Mesendoderm (in vitro differentiated cells): ENCODE measurements around the gene MPP3.

ENCODE experiments used
- DNase-seq: peaks from one replicate; pipeline ENCODE4 v3.0.0; 2013
- H2AK5ac ChIP-seq: 2 replicates; pipeline ENCODE4 v1.6.1; 2013; ENCODE audit warnings: low read length, inconsistent platforms
- H2BK120ac ChIP-seq: 2 replicates; pipeline ENCODE4 v1.6.1; 2013; ENCODE audit warnings: low read depth, mild to moderate bottlenecking, low read length, moderate library complexity, mixed read lengths
- H2BK15ac ChIP-seq: replicated peaks from 2 replicates; pipeline ENCODE4 v1.6.1; 2013; ENCODE audit warnings: low read depth, mild to moderate bottlenecking, moderate library complexity
- H2BK5ac ChIP-seq: 2 replicates; pipeline ENCODE4 v1.6.1; 2013; ENCODE audit warnings: low read length, inconsistent platforms
- H3K18ac ChIP-seq: 2 replicates; pipeline ENCODE4 v1.6.1; 2013; ENCODE audit warnings: mild to moderate bottlenecking, low read length, mixed read lengths
- H3K23ac ChIP-seq: one replicate; pipeline ENCODE4 v1.6.1; 2013; ENCODE audit warnings: low read length
- H3K27ac ChIP-seq: 2 replicates; pipeline ENCODE4 v1.5.1; 2013; ENCODE audit warnings: low read depth, mild to moderate bottlenecking, inconsistent platforms, low read length, moderate library complexity
- H3K27me3 ChIP-seq: 2 replicates; pipeline ENCODE4 v1.6.1; 2013; ENCODE audit warnings: low read length, control low read depth, mild to moderate bottlenecking, inconsistent platforms; ENCODE audit not compliant: insufficient read depth, poor library complexity
- H3K36me3 ChIP-seq: 2 replicates; pipeline ENCODE4 v1.6.1; 2013; ENCODE audit warnings: low read length, inconsistent platforms; ENCODE audit not compliant: control insufficient read depth, insufficient read depth
- H3K4ac ChIP-seq: one replicate; pipeline ENCODE4 v1.6.1; 2013; ENCODE audit warnings: low read depth, mild to moderate bottlenecking, low read length, moderate library complexity
- H3K4me1 ChIP-seq: 2 replicates; pipeline ENCODE4 v1.6.1; 2013; ENCODE audit warnings: low read depth, low read length, inconsistent platforms; ENCODE audit not compliant: control insufficient read depth
- H3K4me2 ChIP-seq: 2 replicates; pipeline ENCODE4 v1.6.1; 2013; ENCODE audit warnings: low read length
- H3K4me3 ChIP-seq: 2 replicates; pipeline ENCODE4 v1.5.1; 2013; ENCODE audit warnings: mild to moderate bottlenecking, low read length
- H3K56ac ChIP-seq: one replicate; pipeline ENCODE4 v1.6.1; 2013; ENCODE audit warnings: low read length
- H3K79me1 ChIP-seq: 2 replicates; pipeline ENCODE4 v1.6.1; 2013; ENCODE audit warnings: low read length, inconsistent platforms
- H3K79me2 ChIP-seq: 2 replicates; pipeline ENCODE4 v1.6.1; 2013; ENCODE audit warnings: mild to moderate bottlenecking, low read length; ENCODE audit not compliant: control insufficient read depth, insufficient read depth
- H3K9ac ChIP-seq: 2 replicates; pipeline ENCODE4 v1.6.1; 2013; ENCODE audit warnings: low read length, inconsistent platforms
- H4K5ac ChIP-seq: one replicate; pipeline ENCODE4 v1.6.1; 2013; ENCODE audit warnings: low read length
- H4K8ac ChIP-seq: one replicate; pipeline ENCODE4 v1.6.1; 2013; ENCODE audit warnings: low read depth, mild to moderate bottlenecking, control low read depth, low read length, moderate library complexity
- WGBS: extraction: QIAGEN DNeasy Blood & Tissue Kit; methylation state at CpG from one replicate; pipeline ENCODE4 v1.1.7; 2013; ENCODE audit warnings: low lambda C conversion rate, missing lambda C conversion rate; ENCODE audit not compliant: insufficient coverage; ENCODE audit errors: extremely low coverage; 5-methylcytosine and 5-hydroxymethylcytosine counted together

The MPP3 gene

GRCh38 chr17:43878260-43879175 is 45.6 kb upstream of the MPP3 start:
- Histone ChIP-seq H3K79me1 (no peaks in the 10 kb centered on the region), H3K36me3 (no peaks in the 10 kb centered on the region), H3K4ac (no peak overlapping the region), H3K79me2 (no peaks in the 10 kb centered on the region), H3K4me1 (peaks cover 3% of the 10 kb centered on the region), H3K56ac (peak overlapping the region; percentile 81), H2BK120ac (no peak overlapping the region), H4K5ac (no peak overlapping the region), H2BK5ac (no peak overlapping the region), H3K23ac (no peak overlapping the region), H2BK15ac (no peak overlapping the region), H3K4me3 (no peak overlapping the region), H3K18ac (no peak overlapping the region), H3K27ac (no peak overlapping the region), H3K27me3 (no peaks in the 10 kb centered on the region), H4K8ac (no peak overlapping the region), H3K9ac (peak overlapping the region; percentile 44), H3K4me2 (no peak overlapping the region), H2AK5ac (no peak overlapping the region)
- DNase-seq: peak; percentile 93
- WGBS: no CpG with 5 or more reads among the region's 13 CpGs

GRCh38 chr17:43877451-43878155 is 44.7 kb upstream of the MPP3 start:
- H4K5ac ChIP-seq: no peak overlapping the region
- no peaks in the 10 kb centered on the region for H3K36me3 ChIP-seq
- no peak overlapping the region for H2BK120ac ChIP-seq
- no peak overlapping the region for H2AK5ac ChIP-seq
- H3K4me1 ChIP-seq: peaks cover 3% of the 10 kb centered on the region
- WGBS: no CpG with 5 or more reads among the region's 10 CpGs
- no peak overlapping the region for H3K4me2 ChIP-seq
- H3K56ac ChIP-seq: no peak overlapping the region
- no peak for DNase-seq
- no peaks in the 10 kb centered on the region for H3K79me2 ChIP-seq
- no peak overlapping the region for H3K9ac ChIP-seq
- no peak overlapping the region for H4K8ac ChIP-seq
- H3K27ac ChIP-seq: no peak overlapping the region
- no peak overlapping the region for H3K4ac ChIP-seq
- H3K4me3 ChIP-seq: no peak overlapping the region
- H3K79me1 ChIP-seq: no peaks in the 10 kb centered on the region
- no peaks in the 10 kb centered on the region for H3K27me3 ChIP-seq
- no peak overlapping the region for H2BK15ac ChIP-seq
- no peak overlapping the region for H2BK5ac ChIP-seq
- H3K23ac ChIP-seq: no peak overlapping the region
- H3K18ac ChIP-seq: no peak overlapping the region

DNA sequence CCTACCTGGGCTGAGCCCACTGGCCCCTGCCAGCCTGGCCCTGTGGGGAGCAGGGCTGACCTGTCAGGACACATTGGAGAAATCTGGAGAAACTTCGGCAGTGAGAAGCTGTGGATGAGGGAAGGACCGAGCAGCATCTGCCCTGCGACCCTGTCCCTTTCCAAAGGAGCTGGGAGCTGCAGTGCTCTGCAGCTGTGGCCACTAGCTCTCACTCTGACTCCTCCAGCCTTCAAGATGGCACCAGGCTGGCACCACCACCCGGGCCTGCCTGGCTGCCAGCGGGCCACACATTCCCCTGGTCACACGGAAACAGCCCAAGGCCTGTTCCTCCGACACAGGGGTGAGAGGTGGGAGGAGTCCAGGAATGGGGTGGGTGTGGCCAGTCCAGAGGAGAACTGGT is 44.1 kb upstream of the MPP3 start:
- Histone ChIP-seq H3K4me2 (no peak overlapping the region), H3K4me3 (no peak overlapping the region), H3K27ac (no peak overlapping the region), H3K4me1 (peaks cover 3% of the 10 kb centered on the region), H3K36me3 (no peaks in the 10 kb centered on the region), H3K27me3 (no peaks in the 10 kb centered on the region), H2BK5ac (no peak overlapping the region), H3K9ac (no peak overlapping the region), H2BK15ac (no peak overlapping the region), H2AK5ac (no peak overlapping the region), H3K56ac (no peak overlapping the region), H3K4ac (no peak overlapping the region), H3K18ac (no peak overlapping the region), H3K79me1 (no peaks in the 10 kb centered on the region), H3K23ac (no peak overlapping the region), H3K79me2 (no peaks in the 10 kb centered on the region), H4K5ac (no peak overlapping the region), H2BK120ac (no peak overlapping the region), H4K8ac (no peak overlapping the region)
- no CpG with 5 or more reads among the region's 7 CpGs for WGBS
- DNase-seq: no peak

GRCh38 chr17:43875476-43876147 is 42.7 kb upstream of the MPP3 start:
- Histone ChIP-seq H2BK120ac (no peak overlapping the region), H3K79me2 (no peaks in the 10 kb centered on the region), H2BK5ac (no peak overlapping the region), H3K4me1 (peaks cover 3% of the 10 kb centered on the region), H3K4me2 (no peak overlapping the region), H3K9ac (no peak overlapping the region), H3K79me1 (no peaks in the 10 kb centered on the region), H2BK15ac (no peak overlapping the region), H3K23ac (no peak overlapping the region), H2AK5ac (no peak overlapping the region), H3K4ac (no peak overlapping the region), H3K4me3 (no peak overlapping the region), H3K27ac (no peak overlapping the region), H4K8ac (no peak overlapping the region), H3K56ac (no peak overlapping the region), H4K5ac (no peak overlapping the region), H3K18ac (no peak overlapping the region), H3K27me3 (no peaks in the 10 kb centered on the region), H3K36me3 (no peaks in the 10 kb centered on the region)
- no CpG with 5 or more reads among the region's 3 CpGs for WGBS
- no peak for DNase-seq

DNA sequence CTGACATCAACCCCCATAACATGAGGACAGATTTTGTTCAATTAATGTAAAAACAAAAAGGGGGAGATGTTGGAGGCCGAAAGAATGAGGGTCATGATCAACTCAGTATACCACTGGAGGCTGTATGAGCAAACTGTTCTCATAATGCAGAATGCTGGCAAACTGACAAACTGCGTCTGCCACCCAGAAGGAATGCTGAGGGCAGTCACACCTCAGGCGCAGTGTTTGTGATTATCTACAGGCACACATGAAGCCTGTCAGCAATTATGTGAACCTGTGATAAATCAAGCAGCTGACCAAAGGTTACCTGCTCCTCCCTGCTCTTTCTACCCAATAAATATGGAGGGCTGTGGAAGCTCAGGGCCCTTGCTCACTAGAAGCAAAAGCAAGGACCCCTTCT is 41.3 kb upstream of the MPP3 start:
- Histone ChIP-seq H3K36me3 (no peaks in the 10 kb centered on the region), H2BK120ac (no peak overlapping the region), H3K56ac (no peak overlapping the region), H3K4ac (no peak overlapping the region), H3K4me2 (no peak overlapping the region), H3K79me2 (no peaks in the 10 kb centered on the region), H2AK5ac (no peak overlapping the region), H2BK5ac (no peak overlapping the region), H3K27ac (no peak overlapping the region), H3K9ac (no peak overlapping the region), H3K23ac (no peak overlapping the region), H3K27me3 (no peaks in the 10 kb centered on the region), H3K79me1 (no peaks in the 10 kb centered on the region), H4K5ac (no peak overlapping the region), H4K8ac (no peak overlapping the region), H3K18ac (no peak overlapping the region), H3K4me1 (peaks cover 3% of the 10 kb centered on the region), H2BK15ac (no peak overlapping the region), H3K4me3 (no peak overlapping the region)
- no peak for DNase-seq
- no CpG with 5 or more reads among the region's 3 CpGs for WGBS
